Cerebellar cortex (tissue), 1 donor: ENCODE data around the gene DNAJC13.
A peak's percentile ranks its signal among the peaks of the same experiment; 100 is the strongest.

ENCODE experiments used
- DNase-seq: peaks from one replicate; pipeline ENCODE4 v3.0.0-alpha.2; 2015; ENCODE audit warnings: low spot score

The DNAJC13 gene

DNA sequence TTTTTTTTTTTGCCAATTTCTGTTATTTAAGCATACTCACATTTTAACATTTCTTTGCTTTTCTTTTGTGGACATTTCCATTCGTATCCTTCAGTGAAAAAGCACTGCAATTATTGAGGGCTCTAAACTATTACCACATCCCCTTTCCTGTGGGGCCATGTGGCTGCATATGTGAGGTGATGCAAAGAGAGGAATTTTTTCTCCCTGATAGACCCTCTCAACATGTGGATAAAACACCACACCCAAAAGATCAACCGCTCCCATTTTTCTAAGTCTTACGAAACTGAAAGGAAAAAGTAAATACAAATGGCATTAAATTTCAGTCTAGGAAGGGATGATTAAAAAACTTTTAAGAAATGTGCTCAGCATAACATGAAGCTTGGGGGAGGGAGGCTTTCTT is 68.8 kb downstream of the DNAJC13 start:
- DNase-seq: no peak

DNA sequence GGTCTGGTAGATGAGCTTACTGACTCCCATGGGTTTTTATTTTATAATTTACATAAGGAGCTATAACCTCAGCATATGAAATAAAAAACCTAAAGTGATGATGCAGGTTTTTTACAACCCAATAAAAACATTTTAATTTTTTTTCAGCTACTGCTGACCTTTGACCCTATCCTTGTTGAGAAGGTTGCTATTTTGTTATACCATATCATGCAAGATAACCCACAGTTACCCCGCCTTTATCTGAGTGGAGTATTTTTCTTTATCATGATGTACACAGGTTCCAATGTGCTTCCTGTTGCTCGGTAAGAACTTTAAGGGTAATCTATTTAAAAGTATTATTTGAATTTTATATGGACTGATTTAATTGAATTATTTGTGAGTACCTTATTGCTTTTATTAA is 70.8 kb downstream of the DNAJC13 start:
- no peak for DNase-seq

DNA sequence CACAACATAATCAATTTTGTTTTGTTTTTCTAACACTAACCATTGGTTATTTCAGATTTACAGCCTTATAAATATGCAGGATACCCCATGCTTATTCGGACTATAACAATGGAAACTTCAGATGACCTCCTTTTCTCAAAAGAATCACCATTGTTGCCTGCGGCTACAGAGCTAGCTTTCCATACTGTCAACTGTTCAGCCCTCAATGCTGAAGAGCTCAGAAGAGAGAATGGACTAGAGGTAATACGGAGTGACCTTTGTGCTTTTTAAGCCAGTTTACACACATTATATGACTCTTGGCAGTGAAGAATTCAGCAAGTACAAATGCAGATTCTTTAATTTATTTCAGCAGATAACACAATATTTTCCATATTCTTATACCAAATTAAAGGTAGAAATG is 81.8 kb downstream of the DNAJC13 start:
- DNase-seq: no peak

DNA sequence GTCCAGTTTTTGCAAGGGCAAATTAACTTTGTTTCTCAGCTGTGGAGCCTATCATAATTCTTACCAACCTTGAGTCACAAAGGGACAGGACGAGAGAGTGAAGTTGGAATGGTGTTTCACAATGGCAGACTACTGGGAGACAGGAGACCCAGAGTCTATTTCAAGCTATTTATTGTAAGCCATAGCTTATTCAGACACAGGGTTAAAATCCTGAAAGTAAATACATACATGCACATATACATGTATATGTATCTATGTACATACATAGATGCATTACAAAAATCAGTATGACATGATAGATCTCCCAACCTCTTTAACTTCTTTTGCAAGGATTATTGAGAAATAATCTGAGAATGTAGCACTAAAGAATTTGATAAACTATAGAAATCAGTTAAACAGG is 86.3 kb downstream of the DNAJC13 start:
- no peak for DNase-seq

DNA sequence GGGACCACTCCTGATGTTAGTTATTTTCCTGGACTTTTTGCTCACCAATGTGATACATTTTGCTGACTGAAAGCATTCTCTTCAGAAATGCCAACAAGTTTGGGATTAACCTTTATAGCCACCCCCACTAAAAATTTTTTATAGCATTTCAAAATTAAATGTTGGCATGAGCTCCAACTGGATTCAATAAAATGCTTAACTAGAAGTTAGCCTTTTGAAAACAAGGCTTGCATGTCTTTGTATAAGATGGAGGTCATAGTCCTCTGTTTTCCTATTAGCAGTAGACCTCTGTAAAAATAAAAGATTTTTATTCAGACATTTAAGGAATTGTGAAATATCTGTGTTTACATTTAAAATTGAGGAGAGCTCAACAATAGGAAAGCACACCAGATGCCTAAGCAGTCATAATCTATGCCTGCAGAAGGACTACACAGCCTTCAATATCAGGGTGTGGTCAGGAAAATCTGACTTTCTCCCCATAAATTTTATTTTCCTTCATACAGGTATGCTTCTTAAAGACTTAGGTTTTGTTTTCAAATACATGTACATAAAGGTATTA is 87.2 kb downstream of the DNAJC13 start:
- DNase-seq: no peak

DNA sequence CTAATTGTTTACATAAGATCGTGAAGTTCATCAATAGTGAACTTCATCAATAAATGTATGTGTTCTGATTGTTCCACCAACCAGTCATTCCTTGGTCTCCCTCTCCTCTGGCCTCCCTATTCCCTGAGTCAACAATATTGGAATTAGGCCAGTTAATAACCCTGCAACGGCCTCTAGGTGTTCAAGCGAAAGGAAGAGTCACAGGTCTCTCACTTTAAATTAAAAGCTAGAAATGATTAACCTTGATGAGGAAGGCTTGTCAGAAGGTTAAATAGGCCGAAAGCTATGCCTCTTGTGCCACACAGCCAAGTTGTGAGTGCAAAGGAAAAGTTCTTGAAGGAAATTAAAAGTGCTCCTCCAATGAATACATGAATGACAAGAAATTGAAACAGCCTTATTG is 90.4 kb downstream of the DNAJC13 start:
- DNase-seq: no peak

DNA sequence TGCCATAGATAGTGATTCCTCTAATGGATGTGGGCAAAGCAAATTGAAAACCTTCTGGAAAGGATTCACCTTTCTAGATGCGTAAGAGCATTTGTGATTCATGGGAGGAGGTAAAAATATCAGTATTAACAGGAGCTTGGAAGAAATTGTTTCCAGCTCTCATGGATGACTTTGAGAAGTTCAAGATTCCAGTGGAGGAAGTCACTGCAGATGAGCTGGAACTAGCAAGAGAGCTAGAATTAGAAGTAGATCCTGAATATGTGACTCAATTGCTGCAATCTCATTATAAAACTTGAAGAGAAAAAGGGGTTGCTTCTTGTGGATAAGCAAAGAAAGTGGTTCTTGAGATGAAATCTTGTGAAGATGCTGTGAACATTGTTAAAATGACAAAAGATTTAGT is 91.8 kb downstream of the DNAJC13 start:
- no peak for DNase-seq

DNA sequence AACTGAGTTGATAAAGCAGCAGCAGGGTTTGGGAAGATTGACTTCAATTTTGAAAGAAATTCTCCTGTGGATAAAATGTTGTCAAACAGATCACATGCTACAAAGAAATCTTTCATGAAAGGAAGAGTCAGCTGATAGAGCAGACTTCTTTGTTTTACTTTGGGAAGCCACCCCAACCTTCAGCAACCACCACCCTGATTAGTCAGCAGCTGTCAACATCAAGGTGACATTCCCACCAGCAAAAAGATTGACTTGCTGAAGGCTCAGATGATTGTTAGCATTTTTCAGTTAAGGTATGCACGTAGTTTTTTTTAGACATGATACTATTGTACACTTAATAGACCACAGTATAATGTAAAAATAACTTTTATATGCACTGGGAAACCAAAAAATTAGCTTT is 92.2 kb downstream of the DNAJC13 start:
- DNase-seq: no peak

DNA sequence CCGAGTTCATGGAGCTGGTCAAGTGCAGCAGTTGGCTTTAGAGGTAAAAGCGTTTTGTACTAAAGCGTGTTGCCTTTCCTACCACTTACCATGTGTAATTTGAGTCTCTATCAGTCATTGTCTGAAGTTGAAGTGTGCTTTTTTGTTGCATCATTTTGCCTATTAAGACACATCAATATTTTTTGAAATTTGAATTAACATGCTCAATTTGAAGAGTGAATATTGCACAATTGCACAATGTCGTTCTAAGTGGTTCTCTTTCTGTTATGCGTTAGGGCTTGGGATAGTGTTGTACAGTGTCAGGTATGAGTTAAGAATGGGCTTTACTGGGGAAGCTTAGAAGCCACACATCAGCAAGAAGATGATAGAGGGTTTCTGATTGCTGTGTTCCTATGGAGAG is 95.8 kb downstream of the DNAJC13 start:
- no peak for DNase-seq

DNA sequence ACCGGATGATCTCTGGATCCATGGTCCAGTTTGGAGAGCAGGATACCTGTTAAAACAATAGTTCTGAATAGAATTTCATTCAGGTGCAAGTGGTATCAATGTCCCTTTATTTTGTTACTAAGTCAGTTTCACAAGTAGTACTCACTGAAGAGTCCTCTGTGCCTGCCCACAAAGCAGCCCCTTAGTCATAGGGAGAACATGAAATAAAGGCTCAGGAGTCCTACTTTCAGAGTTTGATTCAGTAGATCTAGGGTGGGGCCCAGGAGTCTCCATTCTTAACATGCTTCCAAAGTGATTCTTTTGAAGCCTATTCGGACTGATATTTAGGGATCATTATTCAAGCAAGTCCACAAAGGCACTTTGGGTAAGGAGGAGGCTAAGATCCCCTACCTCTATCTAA is 100.0 kb downstream of the DNAJC13 start:
- DNase-seq: no peak

DNA sequence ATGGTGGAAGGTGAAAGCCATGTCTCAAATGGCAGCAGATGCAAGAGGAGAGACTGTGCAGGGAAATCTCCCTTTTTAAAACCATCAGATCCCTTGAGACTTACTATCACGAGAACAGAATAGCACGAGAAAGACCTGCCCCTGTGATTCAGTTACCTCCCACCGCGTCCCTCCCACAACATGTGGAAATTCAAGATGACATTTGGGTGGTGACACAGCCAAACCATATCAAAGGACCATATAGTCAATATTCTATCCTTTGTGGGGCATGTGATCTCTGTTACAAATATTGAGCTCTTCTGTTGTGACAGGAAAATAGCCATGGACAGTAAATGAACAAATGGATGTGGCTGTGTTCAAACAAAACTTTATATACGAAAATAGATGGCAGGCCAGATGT is 102.6 kb downstream of the DNAJC13 start:
- DNase-seq: no peak

DNA sequence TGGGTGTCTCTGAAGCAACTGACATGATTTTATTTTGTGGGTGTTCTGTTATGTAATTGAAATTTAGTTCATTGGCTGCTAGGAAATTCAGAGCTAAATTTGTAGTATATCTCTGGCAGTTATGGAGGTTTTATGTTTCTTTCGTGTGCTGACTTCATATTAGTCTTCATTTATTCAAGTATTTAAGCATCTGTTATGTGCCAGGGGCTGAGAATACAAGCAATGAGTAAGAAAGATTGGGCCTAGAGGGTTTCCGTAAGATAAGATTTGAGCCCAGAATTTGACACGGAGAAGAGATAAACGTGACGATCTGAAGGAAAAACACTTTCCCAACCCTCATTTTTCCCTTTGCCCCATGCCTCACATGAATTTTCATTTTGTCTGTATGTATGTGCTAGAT is 104.6 kb downstream of the DNAJC13 start:
- DNase-seq: no peak

DNA sequence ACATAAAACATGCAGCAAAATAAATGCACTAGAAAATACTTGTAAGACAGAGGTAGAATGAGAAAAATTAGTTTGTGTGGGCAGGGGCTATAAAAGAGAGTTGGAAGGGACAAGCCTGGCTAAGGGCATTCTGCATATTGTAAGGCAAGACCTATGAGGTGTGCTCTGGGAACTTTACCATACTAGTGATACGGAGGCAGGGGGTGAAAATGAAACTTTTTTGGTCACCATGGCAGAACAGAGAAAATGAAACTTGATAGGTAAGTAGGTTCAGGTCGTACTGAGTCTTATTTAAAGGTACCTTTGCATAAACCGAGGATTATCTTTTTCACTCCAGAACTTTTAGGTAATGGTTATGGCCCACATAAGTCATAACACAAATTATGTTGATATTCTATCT is 105.1 kb downstream of the DNAJC13 start:
- no peak for DNase-seq

DNA sequence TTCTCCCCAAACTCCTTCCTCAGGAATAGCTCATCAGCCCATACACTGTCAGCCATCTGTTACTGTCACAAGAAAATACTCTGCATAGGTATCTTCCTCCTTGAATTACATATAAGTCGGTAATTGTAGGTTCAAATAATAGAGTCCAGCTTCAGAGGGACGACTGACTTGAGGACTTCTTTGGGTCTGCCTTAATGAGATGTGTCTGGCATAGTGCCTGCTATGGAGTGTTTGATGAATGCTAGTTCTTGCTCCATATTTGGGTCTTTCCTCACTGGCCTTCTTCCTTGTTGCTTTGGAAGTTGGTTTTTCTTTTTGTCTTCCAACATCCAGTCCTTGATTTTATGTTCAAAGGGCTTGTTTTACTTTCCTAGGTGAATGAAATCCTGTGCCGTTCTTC is 113.3 kb downstream of the DNAJC13 start:
- no peak for DNase-seq

DNA sequence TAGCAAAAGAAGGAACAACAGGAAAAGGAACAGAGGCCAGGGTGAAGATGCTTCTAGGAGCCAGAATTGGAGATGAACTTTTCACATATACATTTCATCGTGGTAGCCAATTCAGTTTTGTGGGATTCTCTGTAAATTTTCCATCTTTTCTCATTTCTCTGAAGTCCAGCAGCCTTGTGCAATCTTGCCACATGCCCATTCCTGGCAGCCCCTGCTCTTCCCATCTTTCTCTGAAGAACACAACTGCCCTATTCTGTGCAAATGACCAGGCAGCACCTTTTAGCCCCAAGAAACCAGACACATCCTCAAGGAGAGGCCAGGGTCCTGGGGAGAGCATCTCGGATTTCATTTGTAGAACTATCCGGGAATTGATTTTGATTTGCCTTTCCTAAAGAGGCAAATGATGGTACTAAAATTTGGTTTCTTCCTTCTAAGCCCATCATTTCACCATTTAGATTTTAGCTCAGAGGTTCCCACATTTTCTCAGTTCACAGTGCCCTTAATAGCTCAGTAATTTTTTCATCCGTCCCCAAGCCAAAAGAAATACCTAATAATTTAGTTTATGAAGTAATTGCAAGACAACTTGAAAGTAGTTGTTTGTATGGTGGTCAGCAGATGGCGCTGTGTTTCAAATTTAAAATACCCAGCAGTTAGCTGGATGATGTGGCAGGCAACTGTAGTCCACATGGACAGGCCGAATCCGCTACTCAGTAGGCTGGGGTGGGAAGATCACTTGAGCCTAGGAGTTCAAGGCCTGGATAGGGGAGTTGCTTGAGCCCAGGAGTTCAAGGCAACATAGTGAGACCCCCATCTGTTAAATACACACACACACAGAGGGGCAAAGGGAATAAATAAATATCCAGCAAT is 118.5 kb downstream of the DNAJC13 start:
- DNase-seq: peak; percentile 64

DNA sequence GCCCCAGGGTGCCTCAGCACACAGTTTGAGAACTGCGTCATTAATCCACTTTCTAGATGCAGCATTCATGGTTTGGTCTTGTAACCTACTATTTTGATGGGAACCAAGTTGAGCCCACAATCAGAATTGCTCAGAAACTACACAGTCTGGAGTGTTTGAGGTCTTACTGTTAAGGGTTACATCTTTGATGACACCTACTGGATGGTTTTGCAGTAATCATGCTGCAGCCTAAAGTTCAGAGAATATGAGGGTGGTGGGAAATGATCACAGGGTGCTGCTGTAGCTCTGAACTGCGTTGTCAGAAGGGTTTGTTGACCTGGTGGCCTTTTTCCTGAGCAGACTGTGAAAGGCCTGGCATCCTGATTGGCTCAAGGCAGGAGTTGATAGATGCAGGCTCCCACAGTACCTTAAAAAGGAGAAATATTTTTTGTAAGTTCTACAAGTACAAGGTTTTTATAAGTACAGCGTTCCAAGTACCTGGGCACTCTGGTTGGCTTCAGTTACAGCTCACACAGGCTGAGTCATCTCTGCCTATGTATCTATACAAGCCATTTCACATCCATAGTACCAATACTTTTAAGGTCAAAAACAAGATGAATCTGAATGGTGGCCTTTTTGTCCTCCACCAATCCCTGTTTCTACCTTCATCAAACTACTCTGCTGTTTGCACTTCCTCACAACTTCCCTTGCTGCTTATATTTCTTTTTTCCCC is 119.3 kb downstream of the DNAJC13 start:
- DNase-seq: no peak

DNA sequence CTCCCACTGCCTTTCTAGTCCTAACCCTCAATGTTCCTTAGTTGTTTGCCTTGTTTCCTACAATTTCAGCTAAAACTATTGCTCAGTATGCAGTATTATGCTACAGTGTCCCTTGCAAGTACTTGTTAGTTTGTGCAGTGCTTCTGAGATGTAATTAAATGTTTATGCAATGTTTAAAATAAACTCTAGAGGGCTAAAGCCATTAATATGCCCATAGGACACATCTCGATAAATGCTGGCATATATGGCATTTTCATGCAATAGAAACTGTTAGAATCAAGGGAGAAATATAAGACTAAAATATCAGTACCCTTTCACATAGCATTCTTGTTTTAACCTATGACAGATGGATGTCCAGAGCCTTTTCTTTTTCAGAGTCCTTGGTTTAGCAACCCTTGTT is 120.0 kb downstream of the DNAJC13 start:
- DNase-seq: no peak

DNA sequence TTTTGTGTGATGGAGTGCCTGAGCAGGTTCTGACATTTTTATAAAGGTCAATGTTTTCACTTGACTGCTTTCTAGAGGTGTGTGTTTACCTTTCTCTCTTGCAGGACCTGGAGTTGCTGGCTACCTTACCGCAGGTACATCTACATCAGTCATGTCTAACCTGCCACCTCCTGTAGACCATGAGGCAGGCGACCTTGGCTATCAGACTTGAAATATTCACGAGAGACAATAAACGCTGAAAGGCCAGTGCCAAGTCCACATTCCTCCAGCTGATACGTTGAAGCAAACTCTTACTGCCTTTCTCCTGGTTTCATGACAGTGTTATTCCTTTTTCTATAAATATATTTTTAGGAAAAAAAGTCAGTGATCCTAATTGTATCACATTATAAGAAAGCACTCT is 120.8 kb downstream of the DNAJC13 start:
- DNase-seq: no peak

DNA sequence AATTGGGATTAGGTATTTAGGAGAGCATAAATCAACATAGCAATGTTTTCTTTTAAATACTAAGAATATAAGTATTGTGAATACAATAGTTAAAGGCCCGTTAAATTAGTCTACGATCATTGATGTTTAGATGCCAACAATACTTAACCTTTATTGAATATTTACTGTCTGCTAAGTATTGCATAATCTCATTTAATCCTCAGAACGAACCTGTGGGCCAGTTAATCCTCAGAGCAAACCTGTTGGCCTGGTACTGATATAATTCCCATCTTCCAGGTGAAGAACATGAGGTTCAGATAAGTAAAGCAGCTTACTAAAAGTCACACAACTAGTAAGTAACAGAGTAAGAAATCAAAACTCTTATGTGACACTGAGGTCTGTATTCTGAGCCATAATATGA is 122.4 kb downstream of the DNAJC13 start:
- no peak for DNase-seq

DNA sequence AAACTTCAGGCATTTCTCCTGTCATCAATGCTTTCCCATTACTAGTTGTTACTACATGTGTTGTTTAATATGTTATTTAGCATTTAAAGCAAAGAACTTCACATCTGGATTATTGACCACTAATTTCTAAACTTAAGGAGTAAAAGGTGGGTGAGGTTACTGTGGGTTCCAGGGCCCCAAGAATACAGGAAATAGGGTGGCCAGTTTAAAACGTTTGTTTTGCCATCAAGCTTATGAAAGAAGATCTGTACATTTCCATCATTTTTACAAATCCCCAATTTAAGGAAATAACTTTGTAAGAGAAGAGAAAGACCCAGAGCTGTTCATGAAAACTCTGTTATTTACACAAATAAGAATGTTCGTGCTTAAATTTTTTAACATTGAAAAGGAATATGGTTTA is 125.3 kb downstream of the DNAJC13 start:
- DNase-seq: no peak

DNA sequence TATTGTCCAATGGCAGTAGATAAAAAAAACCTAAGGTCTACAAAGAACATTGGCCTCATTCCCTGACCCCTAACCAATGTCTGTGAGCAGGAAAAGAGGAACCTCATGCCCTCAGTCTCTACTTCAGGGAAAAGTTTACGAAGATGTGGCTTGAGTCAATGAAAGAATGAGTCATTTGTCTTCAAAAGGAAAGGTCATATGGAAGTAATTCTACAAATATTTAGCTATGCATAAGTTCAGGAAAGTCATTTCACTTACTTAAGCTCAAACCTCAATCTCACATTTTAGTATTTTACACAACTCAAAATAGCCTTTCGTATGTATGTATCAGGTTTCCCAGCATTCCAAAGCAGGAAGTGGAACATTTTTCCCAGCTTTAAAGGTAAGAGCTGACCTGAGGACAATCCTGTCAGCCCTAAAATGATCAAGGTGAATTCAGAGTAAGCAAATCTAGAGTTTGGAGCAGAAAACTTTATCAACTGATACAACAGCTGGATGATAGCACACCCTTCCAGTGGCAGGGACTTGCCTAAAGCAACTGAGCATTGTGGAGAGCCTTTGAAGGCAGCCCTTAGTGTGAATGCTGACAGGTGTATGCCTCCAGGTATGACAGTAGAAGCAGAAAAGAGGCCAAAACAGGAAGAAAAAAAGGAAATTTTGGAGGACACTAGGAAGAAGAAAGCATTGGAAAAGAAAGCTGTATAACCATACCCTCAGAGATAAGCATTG is 125.9 kb downstream of the DNAJC13 start:
- DNase-seq: no peak

DNA sequence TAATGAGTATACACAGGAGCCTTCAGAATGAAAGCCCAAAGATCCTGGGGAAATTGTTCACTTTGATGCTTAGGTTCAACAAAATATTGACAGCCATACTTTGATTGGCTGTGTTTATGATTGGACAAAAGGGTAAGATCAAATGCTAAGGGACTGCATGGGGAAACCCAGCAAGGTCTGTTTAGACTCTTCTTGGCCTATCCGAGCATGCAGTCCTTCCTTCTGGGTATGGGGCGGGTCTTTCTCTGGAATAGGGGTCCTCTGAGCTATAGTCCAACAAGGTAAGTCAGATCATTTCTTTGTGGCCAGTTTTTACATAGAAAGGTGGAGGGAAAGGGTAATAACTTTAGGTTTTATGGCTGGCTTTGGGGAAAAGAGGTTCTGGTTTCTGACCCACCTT is 126.8 kb downstream of the DNAJC13 start:
- no peak for DNase-seq

DNA sequence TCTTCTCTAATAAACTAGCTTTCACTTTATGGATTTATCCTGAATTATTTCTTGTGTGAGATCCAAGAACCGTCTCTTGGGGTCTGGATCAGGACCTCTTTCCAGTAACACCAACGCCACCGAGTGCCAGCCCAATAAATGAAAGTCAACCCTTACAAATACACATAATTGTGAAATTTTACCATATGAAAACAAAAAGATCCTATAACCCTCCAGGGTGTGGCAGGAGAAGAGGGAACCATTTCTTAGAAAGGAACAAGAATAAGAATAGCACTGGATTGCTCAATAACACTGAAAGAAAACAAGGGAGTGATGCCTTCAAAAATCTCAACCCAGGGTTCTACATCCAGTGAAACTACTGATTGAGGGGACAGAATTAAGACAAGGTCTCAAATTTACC is 128.2 kb downstream of the DNAJC13 start:
- no peak for DNase-seq
